HepG2 (cell line): Measurements from ENCODE around the gene CLTCL1. TPM values are rescaled to one million over a fixed set of nuclear protein-coding genes. Genes with fewer than 3 reads are reported as not detected.
A peak's percentile ranks its signal among the peaks of the same experiment; 100 is the strongest.

ENCODE experiments used
- ATF3 ChIP-seq: sonication (generic); formaldehyde crosslinking; IDR thresholded peaks from 2 replicates; pipeline ENCODE4 v1.4.0; 2020; ENCODE audit warnings: missing genetic modification reagents
- BRD4 ChIP-seq: sonication (generic); formaldehyde crosslinking; IDR thresholded peaks from 2 replicates; pipeline ENCODE4 v1.4.0; 2020; ENCODE audit warnings: missing genetic modification reagents
- FOXJ3 ChIP-seq: sonication (generic); formaldehyde crosslinking; IDR thresholded peaks from 2 replicates; pipeline ENCODE4 v1.4.0; 2020; ENCODE audit warnings: missing genetic modification reagents, mild to moderate bottlenecking, borderline replicate concordance
- GLI4 ChIP-seq: sonication (generic); formaldehyde crosslinking; IDR thresholded peaks from 2 replicates; pipeline ENCODE4 v1.5.1; 2020; ENCODE audit warnings: missing genetic modification reagents, mild to moderate bottlenecking, moderate library complexity, borderline replicate concordance
- JDP2 ChIP-seq: sonication (generic); formaldehyde crosslinking; IDR thresholded peaks from 2 replicates; pipeline ENCODE4 v1.8.1; 2022; ENCODE audit warnings: missing genetic modification reagents, borderline replicate concordance
- JUND ChIP-seq: sonication (generic); formaldehyde crosslinking; IDR thresholded peaks from 2 replicates; pipeline ENCODE4 v1.8.0; 2022; ENCODE audit warnings: mild to moderate bottlenecking, missing genetic modification reagents
- MAZ ChIP-seq, 2 experiments: sonication (generic) in 1 of 2; formaldehyde crosslinking in 1 of 2; IDR thresholded peaks; 2 replicates each; pipeline versions ENCODE4 v1.5.0 to v1.6.1; 2012 to 2020; ENCODE audit warnings: low read depth in 2 of 2, mild to moderate bottlenecking in 2 of 2, borderline replicate concordance in 1 of 2, improper control_type of control experiment in 1 of 2, low read length in 1 of 2, missing genetic modification reagents in 1 of 2, moderate library complexity in 1 of 2
- MZF1 ChIP-seq: sonication (generic); formaldehyde crosslinking; IDR thresholded peaks from 2 replicates; pipeline ENCODE4 v1.8.1; 2023; ENCODE audit warnings: mild to moderate bottlenecking, missing genetic modification reagents, borderline replicate concordance
- NAIF1 ChIP-seq: sonication (generic); formaldehyde crosslinking; IDR thresholded peaks from 2 replicates; pipeline ENCODE4 v1.5.0; 2020; ENCODE audit warnings: mild to moderate bottlenecking, missing genetic modification reagents, borderline replicate concordance
- NR2F6 ChIP-seq, 2 experiments: IDR thresholded peaks; 2 replicates each; pipeline ENCODE4 v1.6.1; 2016; ENCODE audit warnings: antibody characterized with exemption in 1 of 2, mild to moderate bottlenecking in 1 of 2
- SRF ChIP-seq: IDR thresholded peaks from 2 replicates; pipeline ENCODE4 v1.6.1; 2011; ENCODE audit warnings: mild to moderate bottlenecking, low read depth, low read length, moderate library complexity
- ZNF276 ChIP-seq: sonication (generic); formaldehyde crosslinking; IDR thresholded peaks from 2 replicates; pipeline ENCODE4 v1.4.0; 2020; ENCODE audit warnings: mild to moderate bottlenecking, low read depth, missing genetic modification reagents
- ZNF350 ChIP-seq: sonication (generic); formaldehyde crosslinking; IDR thresholded peaks from 2 replicates; pipeline ENCODE4 v1.4.0; 2020; ENCODE audit warnings: mild to moderate bottlenecking, low read depth, missing genetic modification reagents, borderline replicate concordance
- ZNF773 ChIP-seq: sonication (generic); formaldehyde crosslinking; IDR thresholded peaks from 2 replicates; pipeline ENCODE4 v1.4.0; 2020; ENCODE audit warnings: missing genetic modification reagents, borderline replicate concordance
- ZNF781 ChIP-seq: sonication (generic); formaldehyde crosslinking; IDR thresholded peaks from 2 replicates; pipeline ENCODE4 v1.5.1; 2020; ENCODE audit warnings: borderline replicate concordance, mild to moderate bottlenecking, missing genetic modification reagents; ENCODE audit errors: not compliant biosample characterization
- polyA plus RNA-seq, 8 experiments: library from polyadenylated mRNA; depleted of rRNA in 3 of 8; stranded (reverse) in 7 of 8; unstranded in 1 of 8; fragments of >200 nt; fragmentation: Illumina TruSeq in 4 of 8; extraction: Trizol in 4 of 8; gene quantifications; 2 replicates each; pipeline versions ENCODE4 v1.2.1 to v1.2.3, GENCODE V29; 2011 to 2016; ENCODE audit warnings: low read depth in 4 of 8, missing spikeins in 1 of 8, mixed read lengths in 1 of 8; ENCODE audit not compliant: insufficient read depth in 1 of 8
- total RNA-seq, 5 experiments: library from RNA; depleted of rRNA; stranded (reverse); fragments of >200 nt; fragmentation: Illumina TruSeq; extraction: Trizol; gene quantifications; 2 replicates each; pipeline ENCODE4 v1.2.3, GENCODE V29; 2016; ENCODE audit warnings: low read depth in 1 of 5
- TF ChIP-seq, protein P1 (sequence below): sonication (generic); formaldehyde crosslinking; IDR thresholded peaks from 2 replicates; pipeline ENCODE4 v1.4.0; 2020; ENCODE audit warnings: missing genetic modification reagents
- TF ChIP-seq, protein P2 (sequence below): sonication (generic); formaldehyde crosslinking; IDR thresholded peaks from 2 replicates; pipeline ENCODE4 v1.8.0; 2022; ENCODE audit warnings: mild to moderate bottlenecking, missing genetic modification reagents; ENCODE audit not compliant: insufficient replicate concordance
- TF ChIP-seq, protein P3 (sequence below): sonication (generic); formaldehyde crosslinking; IDR thresholded peaks from 2 replicates; pipeline ENCODE4 v1.5.1; 2020; ENCODE audit warnings: missing genetic modification reagents, mild to moderate bottlenecking, borderline replicate concordance

Gene CLTCL1
- total and polyA plus RNA-seq, 2 of the 13 experiments (the other 11 are each of a cell fraction or from before 2014, with no cell fraction given) = 8.1 to 10.9 TPM

- TF ChIP-seq MZF1 = no peak
- TF ChIP-seq, protein P1, sequence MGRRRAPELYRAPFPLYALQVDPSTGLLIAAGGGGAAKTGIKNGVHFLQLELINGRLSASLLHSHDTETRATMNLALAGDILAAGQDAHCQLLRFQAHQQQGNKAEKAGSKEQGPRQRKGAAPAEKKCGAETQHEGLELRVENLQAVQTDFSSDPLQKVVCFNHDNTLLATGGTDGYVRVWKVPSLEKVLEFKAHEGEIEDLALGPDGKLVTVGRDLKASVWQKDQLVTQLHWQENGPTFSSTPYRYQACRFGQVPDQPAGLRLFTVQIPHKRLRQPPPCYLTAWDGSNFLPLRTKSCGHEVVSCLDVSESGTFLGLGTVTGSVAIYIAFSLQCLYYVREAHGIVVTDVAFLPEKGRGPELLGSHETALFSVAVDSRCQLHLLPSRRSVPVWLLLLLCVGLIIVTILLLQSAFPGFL (CRISPR knock-in tag) = no peak
- TF ChIP-seq NR2F6 (IDR thresholded peaks at IDR 0.05) = 0 out of 2 replicates have a peak, but pooled peaks have one; percentile 9
- no peak for TF ChIP-seq NR2F6 (CRISPR knock-in tag; IDR thresholded peaks at IDR 0.05)
- TF ChIP-seq ZNF276 (CRISPR knock-in tag) = no peak
- TF ChIP-seq, protein P2, sequence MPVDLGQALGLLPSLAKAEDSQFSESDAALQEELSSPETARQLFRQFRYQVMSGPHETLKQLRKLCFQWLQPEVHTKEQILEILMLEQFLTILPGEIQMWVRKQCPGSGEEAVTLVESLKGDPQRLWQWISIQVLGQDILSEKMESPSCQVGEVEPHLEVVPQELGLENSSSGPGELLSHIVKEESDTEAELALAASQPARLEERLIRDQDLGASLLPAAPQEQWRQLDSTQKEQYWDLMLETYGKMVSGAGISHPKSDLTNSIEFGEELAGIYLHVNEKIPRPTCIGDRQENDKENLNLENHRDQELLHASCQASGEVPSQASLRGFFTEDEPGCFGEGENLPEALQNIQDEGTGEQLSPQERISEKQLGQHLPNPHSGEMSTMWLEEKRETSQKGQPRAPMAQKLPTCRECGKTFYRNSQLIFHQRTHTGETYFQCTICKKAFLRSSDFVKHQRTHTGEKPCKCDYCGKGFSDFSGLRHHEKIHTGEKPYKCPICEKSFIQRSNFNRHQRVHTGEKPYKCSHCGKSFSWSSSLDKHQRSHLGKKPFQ (CRISPR knock-in tag) = peak; percentile 84
- TF ChIP-seq GLI4 (CRISPR knock-in tag) = 0 out of 2 replicates have a peak, but pooled peaks have one; percentile 48
- TF ChIP-seq ZNF350 (CRISPR knock-in tag) = no peak
- TF ChIP-seq MAZ (IDR thresholded peaks at IDR 0.05; ENCODE audit: borderline replicate concordance, low read depth, low read length) = peak; percentile 29; the same call in 1 of the 2 replicates
- TF ChIP-seq MAZ (CRISPR knock-in tag; IDR thresholded peaks at IDR 0.05; ENCODE audit: low read depth) = peak; percentile 46; the same call in 1 of the 2 replicates
- no peak for TF ChIP-seq ATF3 (CRISPR knock-in tag)
- TF ChIP-seq ZNF773 (CRISPR knock-in tag) = peak; percentile 81; the same call in 1 of the 2 replicates
- TF ChIP-seq SRF = no peak
- no peak for TF ChIP-seq FOXJ3 (CRISPR knock-in tag)
- TF ChIP-seq, protein P3, sequence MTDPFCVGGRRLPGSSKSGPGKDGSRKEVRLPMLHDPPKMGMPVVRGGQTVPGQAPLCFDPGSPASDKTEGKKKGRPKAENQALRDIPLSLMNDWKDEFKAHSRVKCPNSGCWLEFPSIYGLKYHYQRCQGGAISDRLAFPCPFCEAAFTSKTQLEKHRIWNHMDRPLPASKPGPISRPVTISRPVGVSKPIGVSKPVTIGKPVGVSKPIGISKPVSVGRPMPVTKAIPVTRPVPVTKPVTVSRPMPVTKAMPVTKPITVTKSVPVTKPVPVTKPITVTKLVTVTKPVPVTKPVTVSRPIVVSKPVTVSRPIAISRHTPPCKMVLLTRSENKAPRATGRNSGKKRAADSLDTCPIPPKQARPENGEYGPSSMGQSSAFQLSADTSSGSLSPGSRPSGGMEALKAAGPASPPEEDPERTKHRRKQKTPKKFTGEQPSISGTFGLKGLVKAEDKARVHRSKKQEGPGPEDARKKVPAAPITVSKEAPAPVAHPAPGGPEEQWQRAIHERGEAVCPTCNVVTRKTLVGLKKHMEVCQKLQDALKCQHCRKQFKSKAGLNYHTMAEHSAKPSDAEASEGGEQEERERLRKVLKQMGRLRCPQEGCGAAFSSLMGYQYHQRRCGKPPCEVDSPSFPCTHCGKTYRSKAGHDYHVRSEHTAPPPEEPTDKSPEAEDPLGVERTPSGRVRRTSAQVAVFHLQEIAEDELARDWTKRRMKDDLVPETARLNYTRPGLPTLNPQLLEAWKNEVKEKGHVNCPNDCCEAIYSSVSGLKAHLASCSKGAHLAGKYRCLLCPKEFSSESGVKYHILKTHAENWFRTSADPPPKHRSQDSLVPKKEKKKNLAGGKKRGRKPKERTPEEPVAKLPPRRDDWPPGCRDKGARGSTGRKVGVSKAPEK (CRISPR knock-in tag) = no peak
- TF ChIP-seq ZNF781 (CRISPR knock-in tag) = peak; percentile 74
- TF ChIP-seq BRD4 (CRISPR knock-in tag) = peak; percentile 92; the same call in 1 of the 2 replicates
- TF ChIP-seq JDP2 (CRISPR knock-in tag) = no peak
- TF ChIP-seq NAIF1 = no peak
- TF ChIP-seq JUND (CRISPR knock-in tag) = no peak
Observed at GRCh38 chr22:19178657-19179496, 112.6 kb downstream of the CLTCL1 start, which contains the start of gene SLC25A1 (continued).
